CMK (cell line): ENCODE results near the gene CBX7.
A peak's percentile ranks its signal among the peaks of the same experiment; 100 is the strongest.

Experiments used
- DNase-seq: peaks from one replicate; pipeline ENCODE4 v3.0.0-alpha.2; 2010; ENCODE audit warnings: low read depth

CBX7 gene

GRCh38 chr22:39152511-39153219 lies at the start of gene CBX7:
Gene CBX7 (minus strand): TSS chr22:39152680. CDS start chr22:39152444, 236 bp downstream.
- peak; percentile 72 for DNase-seq

GRCh38 chr22:39197578-39197977 lies 45.1 kb upstream of the CBX7 start:
- DNase-seq = no peak

GRCh38 chr22:39194098-39194497 lies 41.6 kb upstream of the CBX7 start:
- no peak for DNase-seq

GRCh38 chr22:39188809-39189208 lies 36.3 kb upstream of the CBX7 start:
- no peak for DNase-seq

- DNase-seq = no peak
These were observed 33.1 kb upstream of the CBX7 start for GRCh38 chr22:39185601-39186012.

- DNase-seq = no peak
These were observed 32.4 kb upstream of the CBX7 start for GRCh38 chr22:39184586-39185577.

GRCh38 chr22:39183991-39184585 lies 31.6 kb upstream of the CBX7 start:
- DNase-seq = no peak

- DNase-seq = no peak
These were observed 30.1 kb upstream of the CBX7 start for GRCh38 chr22:39182478-39183030.

- no peak for DNase-seq
These were observed 29.3 kb upstream of the CBX7 start for GRCh38 chr22:39181778-39182177.

- no peak for DNase-seq
These were observed 28.9 kb upstream of the CBX7 start for GRCh38 chr22:39181356-39181755.

GRCh38 chr22:39179841-39180335 lies 27.4 kb upstream of the CBX7 start:
- DNase-seq = no peak

- no peak for DNase-seq
These were observed 26.9 kb upstream of the CBX7 start for GRCh38 chr22:39179401-39179827.

- no peak for DNase-seq
These were observed 26.0 kb upstream of the CBX7 start for GRCh38 chr22:39178206-39179111.

GRCh38 chr22:39177791-39178190 lies 25.3 kb upstream of the CBX7 start:
- DNase-seq = no peak

- DNase-seq = no peak
These were observed 24.9 kb upstream of the CBX7 start for GRCh38 chr22:39177456-39177775.

- no peak for DNase-seq
These were observed 24.4 kb upstream of the CBX7 start for GRCh38 chr22:39176714-39177455.

- no peak for DNase-seq
These were observed 23.7 kb upstream of the CBX7 start for GRCh38 chr22:39176143-39176713.

- DNase-seq = no peak
These were observed 23.1 kb upstream of the CBX7 start for GRCh38 chr22:39175353-39176142.
